IPS-NIHi11 (cell line): ENCODE data around the gene NUP210L.
"Not testable (repeated sequence)": the region's sequence is repeated elsewhere in the genome, so short reads cannot be mapped to it uniquely, and the experiment has no call there.

ENCODE experiments used
- DNase-seq: peaks from one replicate; pipeline ENCODE4 v3.0.0; 2012; ENCODE audit warnings: mixed read lengths, low spot score

Gene NUP210L

DNA sequence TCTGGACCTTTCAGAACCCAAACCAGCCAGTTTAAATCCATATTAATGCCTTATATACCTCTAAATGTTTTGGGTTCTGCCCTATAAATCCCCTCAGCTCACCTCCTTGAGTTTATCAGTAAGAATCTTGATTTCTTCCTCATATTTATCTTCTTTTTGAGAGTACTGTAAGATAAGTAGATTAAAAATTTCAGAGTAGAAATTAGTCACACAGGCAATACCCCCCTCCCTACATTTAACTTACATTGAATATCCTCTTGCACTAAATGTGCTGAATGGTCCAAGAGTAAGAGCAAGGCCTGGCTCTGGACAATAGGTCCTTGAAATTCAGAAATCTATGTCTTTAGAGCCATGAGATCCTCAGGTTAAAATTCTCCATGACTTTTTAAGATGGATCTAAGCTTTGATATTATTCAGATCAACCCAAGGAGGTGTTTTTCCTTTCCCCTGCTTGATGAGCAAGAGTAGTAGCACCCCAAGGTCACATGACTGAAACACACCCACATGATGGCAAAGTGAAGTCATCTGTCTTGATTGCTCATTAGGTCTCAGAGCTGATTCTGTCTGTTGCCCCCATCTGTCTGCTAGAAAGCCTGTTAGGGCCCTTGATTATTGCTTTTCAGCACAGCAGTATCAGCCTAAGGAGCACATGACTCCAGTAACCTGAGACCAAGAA lies 15.8 kb upstream of the NUP210L start:
- DNase-seq = no peak

DNA sequence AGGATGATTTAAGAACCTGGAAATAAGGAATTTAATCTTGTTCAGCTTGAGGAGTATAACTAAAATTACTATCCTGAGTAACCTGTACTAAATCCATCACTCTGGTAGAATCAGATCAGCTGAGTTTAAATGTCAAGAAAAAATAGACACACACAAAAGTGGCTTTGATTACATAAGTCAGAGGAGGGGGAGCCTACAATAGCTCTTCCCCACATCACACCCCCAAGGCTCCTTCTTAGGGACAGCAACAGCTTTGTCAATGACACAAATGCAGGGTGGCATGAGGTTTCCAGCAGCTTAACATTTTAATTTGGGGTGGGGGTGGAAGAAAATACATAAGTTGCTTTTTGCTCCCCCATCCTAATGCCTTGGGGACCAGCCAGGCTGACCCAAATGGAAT lies 12.6 kb upstream of the NUP210L start:
- DNase-seq = no peak

DNA sequence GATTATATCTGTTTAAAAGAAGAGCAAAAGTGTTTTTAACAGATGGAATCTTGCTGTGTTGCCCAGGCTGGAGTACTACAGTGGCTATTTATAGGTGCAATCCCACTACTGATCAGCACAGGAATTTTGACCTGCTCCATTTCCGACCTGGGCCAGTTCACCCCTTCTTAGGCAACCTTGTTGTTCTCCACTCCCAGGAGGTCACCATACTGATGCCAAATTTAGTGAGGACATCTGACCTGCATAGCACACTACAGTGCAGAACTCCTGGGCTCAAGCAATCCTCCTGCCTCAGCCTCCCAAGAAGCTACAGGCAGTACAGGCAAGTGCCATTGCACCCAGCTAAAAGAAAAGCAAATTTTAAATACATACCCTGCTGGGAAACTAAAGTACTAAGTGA lies 11.3 kb upstream of the NUP210L start:
- DNase-seq = no peak

DNA sequence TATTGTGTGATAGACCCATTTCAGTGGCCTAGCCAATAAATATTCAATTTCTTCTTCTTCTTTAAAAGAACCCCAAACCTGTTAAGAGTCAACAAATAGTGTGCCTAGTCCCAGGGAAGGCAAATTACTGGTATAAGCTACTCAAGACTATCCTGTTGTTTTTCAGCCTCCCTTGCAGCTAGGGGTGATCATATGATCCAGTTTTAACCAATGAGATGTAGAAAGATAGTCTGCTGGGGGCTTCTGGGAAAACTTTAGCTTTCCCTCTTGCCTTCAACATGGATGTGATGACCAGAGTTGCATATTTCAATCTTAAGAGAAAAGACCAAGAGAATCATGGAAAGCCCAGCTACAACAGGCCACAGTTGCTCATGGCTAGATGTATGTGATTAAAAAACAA lies 4.7 kb upstream of the NUP210L start:
- DNase-seq = no peak

DNA sequence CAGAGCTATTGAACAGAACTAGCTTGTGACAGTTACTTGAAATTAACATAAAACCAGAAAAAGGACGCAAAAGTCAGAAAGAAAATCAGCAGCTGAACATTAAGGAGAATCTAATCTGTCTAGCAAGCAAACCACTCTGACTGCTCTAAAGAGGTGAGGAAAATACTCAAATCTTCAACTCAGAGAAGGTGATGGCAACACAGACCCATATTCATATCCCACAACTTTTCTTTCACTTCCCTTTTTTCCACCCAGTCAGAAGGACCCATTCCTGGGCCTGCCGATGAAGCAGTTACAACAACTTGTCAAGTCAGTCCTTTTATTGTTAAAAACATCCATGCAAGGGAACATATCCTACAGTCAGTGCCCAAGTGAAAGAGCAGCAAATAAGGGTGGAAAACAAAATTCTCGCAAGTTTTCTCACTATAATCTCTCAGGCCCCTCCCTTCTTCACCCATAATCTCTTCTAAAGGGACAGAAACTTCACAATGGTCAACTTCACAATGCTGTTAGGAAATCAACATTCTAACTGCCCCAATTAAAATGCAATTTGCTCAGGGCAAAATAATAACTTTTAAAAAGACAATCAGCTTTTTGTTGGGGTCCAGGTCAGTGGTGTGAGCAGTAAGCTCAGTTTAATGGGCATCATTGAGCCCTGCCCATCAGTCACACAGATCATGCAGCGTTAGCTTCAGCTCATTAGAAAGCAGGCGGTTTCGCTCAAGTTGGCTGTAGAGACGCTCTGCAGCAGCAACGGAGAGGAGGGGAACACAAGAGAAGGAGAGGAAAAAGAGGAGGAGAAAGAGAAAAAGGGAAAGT lies 3.6 kb upstream of the NUP210L start:
- no peak for DNase-seq

DNA sequence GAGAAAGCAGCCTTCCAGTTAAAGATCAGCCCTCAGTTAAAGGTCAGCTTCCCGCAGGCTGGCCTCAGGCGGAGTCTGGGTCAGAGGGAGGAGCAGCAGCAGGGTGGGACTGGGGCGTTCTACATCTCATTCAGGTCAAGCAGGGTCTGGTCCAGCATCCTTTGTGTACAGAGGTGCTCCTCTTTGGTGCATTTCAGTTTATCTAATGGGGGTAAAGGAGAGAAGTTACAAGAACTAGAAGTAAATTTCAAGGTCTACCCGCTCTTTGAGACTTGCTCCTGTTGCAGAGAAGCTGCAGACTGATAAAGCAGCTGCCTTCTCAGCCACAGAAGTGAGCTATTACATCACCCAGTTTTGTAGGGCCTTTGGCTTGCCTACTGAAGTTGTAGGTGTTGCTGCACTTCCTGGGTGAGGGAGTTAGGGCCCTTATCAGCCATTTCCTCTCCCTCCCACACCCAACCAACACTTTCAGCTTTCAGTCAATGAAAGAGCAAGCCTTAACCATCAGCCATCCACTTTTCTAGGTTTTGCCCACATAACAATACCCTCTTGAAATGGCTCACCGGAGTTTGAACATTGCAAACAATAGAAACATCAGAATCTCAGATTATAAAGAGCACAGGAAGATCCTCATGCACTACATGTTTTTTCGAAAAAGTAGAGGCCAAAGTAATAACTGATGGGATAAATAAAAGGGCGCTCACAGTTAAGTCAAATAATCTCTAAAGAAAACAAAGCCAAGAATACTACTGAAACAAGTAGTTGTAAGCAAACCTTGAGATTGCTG lies 2.8 kb upstream of the NUP210L start:
- no peak for DNase-seq

DNA sequence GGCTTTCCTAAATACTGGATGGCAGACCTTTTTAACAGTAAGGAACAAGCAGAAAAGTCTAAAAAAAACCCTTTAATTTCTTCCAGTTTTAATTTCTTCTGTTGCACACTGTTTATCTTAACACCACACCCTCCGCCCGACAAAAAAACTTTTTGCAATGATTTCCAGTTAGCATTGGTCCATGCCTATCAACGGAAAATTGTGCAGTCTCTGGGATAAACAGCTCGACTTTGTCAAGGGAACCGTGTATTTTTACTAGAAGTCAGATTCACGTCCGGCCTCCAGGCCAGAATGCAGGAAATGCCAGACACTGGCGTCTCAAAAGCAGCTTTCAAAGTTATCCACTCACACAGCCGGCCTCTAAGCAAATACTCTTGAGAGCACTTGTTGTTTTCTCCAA lies 378 bp upstream of the NUP210L start:
- DNase-seq = no peak

DNA sequence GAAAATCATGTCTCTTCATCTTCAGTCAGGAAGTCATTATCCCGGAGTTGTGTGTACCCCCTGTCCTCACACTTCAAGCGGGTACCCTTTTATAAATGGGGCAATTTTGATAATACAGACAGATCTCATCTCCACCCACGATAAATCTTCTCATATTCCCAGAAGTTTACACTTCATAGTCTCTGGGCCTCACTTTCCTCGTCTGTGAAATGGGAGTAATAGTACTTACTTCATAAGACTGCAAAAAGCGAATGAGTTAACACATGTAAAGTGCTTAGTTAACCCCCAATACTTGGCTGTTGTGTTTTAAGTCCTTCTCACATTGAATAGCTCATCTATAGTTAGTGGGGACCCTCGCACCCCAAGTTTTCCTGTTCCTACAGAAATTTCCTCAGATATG lies 820 bp downstream of the NUP210L start:
- DNase-seq = no peak

DNA sequence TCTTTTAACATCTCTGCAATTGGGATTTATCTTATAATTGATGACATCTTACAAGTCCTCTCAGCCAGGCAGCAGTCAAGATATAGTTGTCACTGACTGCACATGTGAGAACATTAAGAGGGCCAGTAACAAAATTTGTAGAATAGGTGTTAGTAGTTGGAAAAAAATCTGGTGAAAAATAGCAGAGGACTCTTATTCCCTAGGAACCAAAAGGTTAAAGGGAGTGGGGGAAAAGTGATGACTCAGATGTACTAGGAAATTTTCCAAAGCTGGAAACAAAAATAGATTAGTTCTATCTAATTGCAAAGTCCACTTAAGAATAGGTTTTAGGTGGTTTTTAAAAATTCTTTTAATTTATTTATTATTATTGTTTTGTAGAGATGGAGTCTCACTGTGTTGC lies 3.6 kb downstream of the NUP210L start:
- no peak for DNase-seq

DNA sequence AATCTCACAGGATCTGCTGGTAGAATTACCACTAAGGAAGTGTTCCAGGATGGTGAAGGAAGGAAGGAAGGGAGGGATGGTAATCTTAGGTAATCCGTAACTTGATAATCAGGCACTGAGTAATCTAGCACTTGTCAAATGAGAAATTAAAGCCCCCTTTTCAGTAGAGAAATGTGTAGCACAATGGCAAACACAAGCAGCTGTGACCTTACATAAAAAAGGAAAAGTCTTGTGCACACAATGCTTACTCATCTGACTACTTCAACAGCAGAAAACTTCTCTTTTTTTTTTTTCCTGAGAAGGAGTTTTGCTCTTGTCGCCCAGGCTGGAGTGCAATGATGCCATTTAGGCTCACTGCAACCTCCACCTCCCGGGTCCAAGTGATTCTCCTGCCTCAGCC lies 6.1 kb downstream of the NUP210L start:
- DNase-seq = no peak

DNA sequence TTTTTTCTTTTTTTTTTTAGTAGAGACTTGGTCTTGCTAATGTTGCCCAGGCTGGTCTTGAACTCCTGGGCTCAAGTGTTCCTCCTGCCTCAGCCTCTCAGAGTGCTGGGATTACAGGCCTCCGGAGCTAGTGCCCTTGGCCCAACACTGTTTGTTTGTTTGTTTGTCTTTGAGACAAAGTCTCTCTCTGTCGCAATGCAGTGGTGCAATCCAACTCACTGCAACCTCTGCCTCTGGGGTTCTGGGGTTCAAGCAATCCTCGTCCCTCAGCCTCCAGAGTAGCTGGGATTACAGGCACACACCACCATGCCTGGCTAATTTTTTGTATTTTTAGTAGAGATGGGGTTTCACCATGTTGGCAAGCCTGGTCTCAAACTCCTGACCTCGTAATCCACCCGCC lies 7.4 kb downstream of the NUP210L start:
- DNase-seq = not testable (repeated sequence)

DNA sequence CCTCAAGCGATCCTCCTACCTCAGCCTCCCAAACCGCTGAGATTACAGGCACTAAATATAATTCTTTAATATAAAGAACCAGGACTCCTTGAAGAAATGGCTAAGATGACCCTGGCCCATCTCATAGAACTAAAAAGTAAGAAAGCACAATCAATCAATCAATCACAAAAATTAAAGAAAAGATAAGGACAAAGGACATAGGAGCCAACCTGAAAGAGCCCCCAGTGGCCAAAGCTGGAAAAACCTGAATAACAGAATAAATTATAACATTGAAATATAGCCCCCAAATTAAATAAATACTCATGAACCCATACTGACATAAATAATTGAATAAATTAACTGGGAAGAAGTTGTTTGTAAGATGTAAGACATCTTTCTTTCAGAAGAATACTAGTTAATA lies 8.9 kb downstream of the NUP210L start:
- DNase-seq = no peak

DNA sequence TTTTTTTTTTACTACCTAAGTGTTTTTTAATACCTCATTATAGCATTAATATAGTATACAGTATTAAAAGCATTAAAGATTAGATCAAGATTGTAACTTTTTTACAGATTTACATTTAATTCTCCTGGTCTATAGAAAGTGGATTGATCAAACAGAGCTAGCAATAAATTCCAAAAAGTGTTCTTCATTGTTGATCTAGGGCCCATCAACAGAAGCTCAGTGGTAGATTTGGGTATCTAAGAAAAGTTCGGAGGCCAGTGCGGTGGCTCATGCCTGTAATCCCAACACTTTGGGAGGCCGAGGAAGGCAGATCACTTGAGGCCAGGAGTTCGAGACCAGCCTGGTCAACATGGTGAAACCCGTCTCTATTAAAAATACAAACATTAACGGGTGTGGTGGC lies 12.5 kb downstream of the NUP210L start:
- DNase-seq = no peak

DNA sequence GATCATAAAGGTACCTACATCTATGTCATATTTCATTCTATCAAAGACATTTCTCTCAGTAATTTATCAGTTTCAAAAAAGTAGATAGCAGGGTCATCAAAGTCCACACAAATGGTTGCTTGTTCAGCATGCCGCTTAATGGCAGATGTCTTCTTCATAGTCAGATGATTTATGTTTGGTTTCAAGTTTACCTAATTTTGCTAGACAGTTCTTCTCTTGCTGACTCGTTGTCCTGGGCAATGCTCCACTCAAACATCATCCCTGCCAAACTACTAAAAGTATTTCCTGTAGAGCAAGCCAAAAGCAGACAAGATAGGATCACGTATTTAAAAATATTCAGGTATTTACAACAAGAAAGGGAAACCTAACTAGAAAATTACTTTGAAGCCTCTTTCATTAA lies 13.6 kb downstream of the NUP210L start:
- no peak for DNase-seq

DNA sequence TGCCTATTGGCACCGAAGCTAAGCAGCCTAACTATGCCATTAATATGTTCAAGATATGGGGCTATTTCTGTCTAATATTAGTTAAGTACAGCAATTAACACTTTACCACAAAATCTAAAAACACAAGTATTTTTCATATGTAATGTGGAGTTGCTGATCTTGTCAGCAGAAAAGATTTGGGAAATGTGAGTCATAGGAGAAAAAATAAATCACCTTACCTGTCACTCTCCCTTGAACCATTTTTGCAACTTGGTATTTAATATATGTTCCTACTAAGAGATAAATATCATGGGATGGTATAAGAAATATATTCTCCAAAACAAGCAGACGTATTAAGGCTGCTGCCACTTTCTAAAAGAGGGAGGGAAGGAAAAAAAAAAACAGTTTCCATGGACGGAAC lies 17.0 kb downstream of the NUP210L start:
- DNase-seq = no peak

DNA sequence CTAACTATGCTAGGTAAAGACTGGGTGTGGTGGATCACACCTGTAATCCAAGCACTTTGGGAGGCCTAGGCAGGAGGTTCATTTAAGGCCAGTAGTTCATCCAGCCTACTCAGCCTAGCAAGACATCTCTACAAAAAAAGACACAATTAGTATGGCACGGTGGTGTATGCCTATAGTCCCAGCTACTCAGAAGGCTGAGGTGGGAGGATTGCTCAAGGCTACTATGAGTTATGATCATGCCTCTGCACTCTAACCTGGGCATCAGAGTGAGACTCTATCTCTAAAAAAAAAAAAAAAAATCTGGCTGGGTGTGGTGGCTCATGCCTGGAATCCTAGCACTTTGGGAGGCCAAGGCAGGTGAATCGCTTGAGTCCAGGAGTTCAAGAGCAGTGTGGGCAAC lies 21.6 kb downstream of the NUP210L start:
- no peak for DNase-seq

DNA sequence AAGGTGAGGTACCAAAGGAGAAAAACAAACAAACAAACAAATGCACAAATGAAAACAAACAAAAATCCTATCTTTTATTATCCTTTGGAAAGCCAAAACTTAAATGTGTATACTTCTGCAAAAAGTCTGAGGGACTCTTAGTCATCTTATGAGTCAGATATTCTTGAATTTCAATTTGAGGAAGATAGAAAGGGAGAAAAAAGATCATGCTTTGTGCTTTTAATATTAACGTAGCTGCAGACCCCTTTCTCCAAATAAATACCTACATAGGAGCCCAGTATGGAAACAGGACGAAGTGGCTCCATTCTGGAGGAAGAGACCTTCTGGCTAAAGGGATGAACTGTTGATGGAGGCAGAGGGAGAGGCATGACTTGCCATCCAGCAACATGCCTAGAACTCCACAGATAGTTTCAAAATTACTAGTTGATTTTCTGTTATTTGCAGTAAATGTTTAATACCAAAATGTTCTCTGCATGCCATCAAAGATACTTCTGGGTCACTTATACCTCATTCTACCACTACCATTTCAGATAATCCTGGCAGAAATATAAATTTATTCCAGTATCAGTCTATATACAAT lies 25.4 kb downstream of the NUP210L start:
- no peak for DNase-seq

DNA sequence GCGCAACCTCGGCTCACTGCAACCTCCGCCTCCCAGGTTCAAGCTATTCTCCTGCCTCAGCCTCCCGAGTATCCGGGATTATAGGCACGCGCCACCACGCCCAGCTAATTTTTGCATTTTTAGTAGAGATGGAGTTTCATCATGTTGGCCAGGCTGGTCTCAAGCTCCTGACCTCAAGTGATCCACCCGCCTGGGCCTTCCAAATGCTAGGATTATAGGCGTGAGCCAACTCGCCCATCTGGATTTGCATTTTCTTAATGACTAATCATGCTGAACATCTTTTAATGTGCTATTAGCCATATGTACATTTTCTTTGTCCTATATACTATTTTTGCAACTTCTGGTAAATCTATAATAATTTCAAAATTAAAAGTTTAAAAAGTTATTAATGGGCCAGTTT lies 31.7 kb downstream of the NUP210L start:
- DNase-seq = not testable (repeated sequence)

DNA sequence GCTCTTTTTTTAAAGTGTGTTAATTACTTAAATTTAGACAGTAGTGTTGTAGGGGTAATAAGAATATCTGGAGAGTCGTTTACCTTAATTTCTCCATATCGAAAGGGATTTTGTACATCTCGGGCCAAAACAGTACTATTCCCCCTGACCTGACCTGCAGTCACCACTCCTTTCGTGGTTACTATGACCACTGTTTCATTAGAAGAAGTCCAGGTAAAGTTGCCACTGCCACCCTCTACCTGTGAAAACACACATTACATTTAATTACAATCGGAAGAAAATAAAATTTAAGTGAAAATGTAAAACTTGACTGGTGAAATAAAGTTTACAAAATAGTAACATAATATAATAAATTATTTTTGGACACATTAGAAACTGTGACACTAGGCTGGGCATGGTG lies 37.2 kb downstream of the NUP210L start:
- peak; percentile 14 for DNase-seq

DNA sequence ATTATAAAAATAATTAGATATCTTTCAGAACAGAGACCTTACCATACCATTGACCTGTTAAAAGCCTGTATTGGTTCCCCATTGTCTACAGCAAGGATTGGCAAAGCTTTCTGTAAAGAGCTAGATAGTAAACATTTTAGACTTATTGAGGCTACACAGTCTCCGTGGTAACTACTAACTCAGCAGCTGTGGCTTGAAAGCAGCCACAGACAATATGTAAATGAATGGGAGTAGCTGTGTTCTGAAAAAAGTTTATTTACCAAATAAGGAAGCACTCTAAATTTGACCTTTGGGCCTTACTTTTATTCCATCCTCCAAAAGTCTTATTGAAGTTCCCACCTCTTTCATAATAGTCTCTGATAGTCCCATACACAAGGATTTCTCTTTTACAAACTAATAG lies 39.7 kb downstream of the NUP210L start:
- DNase-seq = no peak

DNA sequence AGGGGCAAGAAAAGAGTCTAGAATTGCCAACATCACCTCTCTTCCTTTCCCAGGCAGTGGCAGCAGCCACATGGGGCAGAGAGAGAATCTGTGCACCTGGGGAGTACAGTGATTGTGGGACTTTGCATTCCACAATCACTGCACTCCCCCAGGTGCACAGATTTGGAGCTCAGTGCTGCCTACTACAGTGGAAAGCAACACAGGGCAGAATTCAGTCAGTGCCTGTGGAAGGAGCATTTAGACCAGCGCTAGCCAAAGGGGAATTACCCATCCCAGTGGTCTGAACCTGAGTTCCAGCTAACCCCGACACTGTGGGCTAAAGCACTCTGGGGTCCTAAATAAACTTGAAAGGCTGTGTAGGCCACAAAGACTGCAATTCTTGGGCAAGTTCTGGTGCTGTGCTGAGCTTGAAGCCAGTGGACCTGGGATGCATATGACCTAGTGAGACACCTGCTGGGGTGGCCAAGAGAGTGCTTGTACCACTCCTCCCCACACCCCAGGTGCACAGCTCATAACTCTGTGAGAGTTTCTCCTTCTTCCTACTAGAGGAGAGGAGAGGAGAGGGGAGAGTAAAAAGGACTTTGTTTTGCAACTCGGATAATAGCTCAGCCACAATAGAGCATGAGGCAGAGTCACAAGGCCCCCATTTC lies 50.3 kb downstream of the NUP210L start:
- DNase-seq = peak; percentile 10

DNA sequence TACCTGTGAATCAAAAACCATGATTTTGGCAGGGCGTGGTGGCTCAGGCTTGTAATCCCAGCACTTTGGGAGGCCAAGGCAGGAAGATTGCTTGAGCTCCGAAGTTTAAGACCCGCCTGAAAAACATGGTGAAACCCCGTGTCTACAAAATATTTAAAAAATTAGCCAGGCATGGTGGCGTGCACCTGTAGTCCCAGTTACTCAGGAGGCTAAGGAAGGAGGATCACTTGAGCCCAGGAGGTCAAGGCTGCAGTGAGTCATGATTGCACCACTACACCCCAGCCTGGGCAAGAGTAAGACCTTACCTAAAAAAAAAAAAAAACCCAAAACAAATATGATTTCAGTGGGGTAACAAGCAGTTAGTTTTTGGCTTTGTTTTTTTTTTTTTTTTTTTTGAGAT lies 54.7 kb downstream of the NUP210L start:
- not testable (repeated sequence) for DNase-seq
